Measurements from ENCODE around the gene GORASP2.

DNA sequence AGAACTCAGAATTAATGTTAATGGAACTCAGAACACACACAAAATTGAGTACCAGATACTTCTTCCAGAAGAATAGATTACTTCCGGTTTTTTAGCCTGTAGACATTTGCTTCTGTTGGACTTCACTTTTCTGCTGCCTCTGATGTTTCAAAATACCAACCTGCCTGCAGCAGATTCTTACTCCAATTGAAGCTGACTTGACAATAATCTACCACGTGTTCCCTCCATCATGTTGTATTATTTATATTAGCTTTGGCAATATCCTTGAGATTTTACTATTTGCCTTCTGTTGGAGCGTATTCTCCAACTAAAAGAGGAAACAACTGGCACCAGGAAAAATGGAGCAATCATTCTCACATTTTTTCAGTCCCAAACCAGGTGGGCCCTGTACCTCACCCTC lies 3.1 kb upstream of the GORASP2 start:
- TF ChIP-seq GATA3 (IDR thresholded peaks at IDR 0.05; ENCODE audit: low read depth, low read length), result no peak
- TF ChIP-seq GATA2 (IDR thresholded peaks at IDR 0.05; ENCODE audit: low read depth, low read length), result no peak
